GM18909 (cell line): ENCODE measurements around the gene MYBPH.

Experiments used
- ATAC-seq: cut with Tn5 transposase; IDR thresholded peaks from one replicate; pipeline ENCODE4 v1.9.1; 2021; ENCODE audit warnings: mild to moderate bottlenecking; ENCODE audit not compliant: unreplicated experiment, poor library complexity

The MYBPH gene

GRCh38 chr1:203175237-203175826 is at the start of gene MYBPH:
Gene MYBPH (minus strand): TSS chr1:203175826. CDS start chr1:203175755, 71 bp downstream.
- ATAC-seq = no peak

DNA sequence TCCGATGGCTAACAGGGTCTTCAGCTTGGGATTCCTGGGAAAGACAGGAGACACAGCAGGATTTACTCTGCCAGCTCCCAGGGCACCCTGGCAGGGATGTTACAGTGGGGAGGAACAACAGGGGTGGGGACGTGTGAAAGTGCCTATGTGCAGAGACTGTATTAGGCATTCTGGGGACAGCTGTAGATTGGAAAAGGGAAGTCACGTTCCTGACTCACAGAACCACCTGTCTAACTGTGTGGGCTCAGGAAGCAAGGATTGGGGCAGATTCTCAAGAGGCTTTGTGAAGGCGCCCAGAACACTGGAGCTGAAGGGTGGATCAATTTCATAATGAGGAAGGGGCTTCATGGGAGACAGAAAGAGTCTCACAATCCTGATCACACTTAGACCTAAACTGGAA is 49.4 kb upstream of the MYBPH start:
- ATAC-seq = no peak

DNA sequence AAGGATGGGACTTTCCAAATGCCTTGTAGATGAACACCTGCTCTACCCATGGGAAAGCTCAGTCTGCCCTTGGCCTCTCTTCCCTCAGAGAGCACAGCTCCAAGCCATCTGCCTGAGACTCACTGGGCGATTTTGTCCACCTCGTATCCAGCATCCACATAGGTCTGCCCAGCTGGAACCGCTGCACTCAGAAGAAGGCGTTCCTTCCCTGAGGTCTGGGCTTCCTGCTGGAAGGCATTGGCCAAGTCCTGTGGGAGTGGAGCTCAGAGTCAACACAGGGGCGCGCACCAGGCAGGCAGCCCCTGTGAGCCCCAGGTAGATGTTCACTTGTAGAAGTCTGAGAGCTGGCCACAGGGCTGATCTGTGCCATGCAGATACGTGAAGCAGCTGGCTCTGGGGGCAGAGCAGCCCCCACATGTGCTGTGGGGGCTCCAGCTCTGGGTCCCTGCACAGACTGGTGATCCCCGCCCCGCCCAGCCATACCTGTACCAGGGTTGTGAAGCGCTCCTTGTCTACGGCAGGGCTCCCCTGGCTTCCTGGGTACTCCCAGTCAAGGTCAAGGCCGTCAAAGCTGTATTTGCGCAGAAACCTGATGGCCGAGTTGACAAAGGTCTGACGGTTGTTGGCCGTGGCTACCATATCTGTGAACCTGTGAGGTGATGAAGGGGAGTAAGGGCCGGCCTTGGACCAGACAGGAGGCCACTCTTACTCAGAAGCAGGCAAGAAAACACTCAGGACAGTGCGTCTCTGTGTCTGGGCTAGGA is 47.6 kb upstream of the MYBPH start:
- ATAC-seq = no peak

DNA sequence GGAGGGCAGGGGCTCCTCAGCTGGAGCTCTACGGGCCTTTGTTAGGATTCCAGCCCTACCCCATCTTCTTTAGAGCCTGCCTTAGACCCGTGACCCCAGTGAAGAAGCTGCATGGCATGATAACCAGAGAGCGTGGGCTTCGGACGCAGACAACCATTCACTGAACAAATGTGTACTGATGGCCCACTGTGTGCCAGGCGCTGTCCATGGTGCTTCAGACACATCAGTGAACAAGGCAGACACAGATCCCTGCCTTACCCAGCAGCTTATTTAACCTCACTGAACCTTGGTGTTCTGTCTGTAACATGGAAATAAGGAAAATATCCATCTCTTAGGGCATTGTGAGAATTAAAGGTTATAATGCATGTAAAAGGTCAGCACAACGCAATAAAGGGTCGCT is 44.3 kb upstream of the MYBPH start:
- no peak for ATAC-seq

- no peak for ATAC-seq
Measured at GRCh38 chr1:203219171-203219570, 43.5 kb upstream of the MYBPH start.

DNA sequence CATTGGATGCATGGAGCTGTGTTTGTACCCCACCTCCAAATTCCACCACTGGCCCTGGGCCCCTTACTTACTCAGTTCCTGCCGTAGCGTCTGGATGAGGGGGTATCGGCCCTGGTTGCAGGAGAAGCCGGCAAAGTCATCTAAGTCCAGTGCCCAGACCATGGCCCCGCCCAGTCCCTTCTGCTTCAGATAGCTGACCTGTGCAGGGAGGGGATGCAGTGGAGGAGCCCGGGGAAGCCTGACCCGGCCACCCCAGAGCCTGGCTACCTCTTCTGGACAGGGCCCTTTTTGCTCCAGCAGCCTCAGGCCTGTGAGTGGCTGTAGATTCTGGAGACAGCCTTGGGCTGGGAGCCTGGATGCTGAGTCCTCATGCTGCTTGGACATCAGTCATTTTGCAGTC is 42.0 kb upstream of the MYBPH start:
- ATAC-seq = no peak

DNA sequence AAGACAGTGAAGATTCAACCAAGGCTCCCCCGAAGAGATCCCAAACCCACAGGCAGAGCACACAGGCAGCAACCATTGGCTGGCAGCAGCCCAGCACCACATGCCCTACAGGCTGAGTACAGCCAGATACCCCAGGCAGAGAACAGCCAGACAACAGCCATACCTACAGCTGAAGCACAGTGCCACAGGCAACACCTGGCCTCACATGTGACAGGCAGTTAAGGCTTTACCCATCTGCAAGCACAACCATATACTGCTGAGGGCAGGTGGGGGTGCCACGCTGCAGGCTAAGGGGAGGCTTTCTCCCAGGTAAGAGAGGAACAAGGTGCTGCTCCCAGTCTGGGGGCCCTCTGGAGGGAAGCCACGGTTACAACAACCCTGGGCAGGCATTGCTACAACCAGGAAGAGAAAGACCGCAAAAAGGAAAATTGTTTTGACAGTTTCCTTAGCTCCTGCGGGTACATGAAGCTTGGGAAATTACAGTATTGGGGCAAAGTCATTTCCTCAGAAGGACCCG is 41.6 kb upstream of the MYBPH start:
- no peak for ATAC-seq

GRCh38 chr1:203216274-203217138 is 40.9 kb upstream of the MYBPH start:
- ATAC-seq = no peak

- ATAC-seq = no peak
Measured at GRCh38 chr1:203215573-203215972, 39.9 kb upstream of the MYBPH start.

DNA sequence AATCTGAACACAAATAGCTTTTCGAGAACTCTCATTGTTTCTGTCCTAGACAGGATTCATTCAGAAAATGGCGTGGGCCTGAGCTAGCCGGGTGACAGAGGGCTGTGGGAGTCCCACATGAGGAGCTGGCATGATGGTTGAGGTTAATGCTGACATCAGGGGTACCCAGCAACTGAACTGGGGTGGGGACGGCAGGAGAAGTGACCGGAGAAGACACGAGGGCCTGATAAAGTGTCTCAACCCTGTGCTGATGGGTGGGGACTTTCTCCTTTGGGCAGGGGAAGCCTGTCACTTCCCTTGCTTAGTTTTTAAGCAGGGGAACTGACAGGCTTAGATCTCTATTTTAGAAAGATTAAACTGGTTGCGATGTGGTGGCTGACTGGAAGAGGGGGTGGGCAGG is 39.2 kb upstream of the MYBPH start:
- no peak for ATAC-seq

DNA sequence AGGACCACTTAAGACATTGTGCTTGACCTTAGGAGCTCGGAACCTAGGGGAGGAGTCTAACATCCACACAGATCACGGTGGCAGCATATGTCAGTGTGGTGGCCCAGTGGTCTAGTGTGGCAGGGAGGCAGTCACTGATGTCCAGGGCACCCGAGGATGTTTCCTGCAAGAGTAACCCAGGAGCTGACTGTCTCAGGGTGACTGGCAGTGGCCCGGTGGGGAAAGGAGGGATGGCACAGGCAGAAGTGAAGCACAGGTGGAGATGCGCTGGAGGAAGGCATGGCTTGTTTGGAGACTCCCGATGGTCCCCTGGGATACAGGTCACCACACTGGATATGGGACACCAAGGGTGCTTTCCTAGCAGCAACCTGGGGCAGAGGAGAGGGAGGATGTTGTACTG is 37.5 kb upstream of the MYBPH start:
- no peak for ATAC-seq

- ATAC-seq = no peak
Measured at GRCh38 chr1:203211812-203212211, 36.2 kb upstream of the MYBPH start.

GRCh38 chr1:203210988-203211387 is 35.4 kb upstream of the MYBPH start:
- ATAC-seq = no peak

DNA sequence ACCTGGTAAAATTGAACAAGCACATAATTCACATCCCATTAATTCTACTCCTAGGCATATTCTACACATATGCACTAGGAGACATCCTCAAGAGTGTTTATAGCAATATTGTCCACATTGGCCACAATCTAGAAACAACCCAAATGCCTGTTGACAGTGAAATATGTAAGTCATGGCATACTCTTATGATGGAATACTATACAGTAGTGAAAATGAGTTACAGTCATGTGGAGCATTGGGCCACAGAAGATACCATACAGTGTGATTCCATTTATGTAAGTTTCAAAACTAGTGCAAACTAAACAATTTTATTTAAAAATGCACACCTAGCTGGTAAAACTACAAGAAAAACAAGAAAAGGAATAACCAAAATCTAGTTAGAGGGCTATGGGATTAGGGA is 34.7 kb upstream of the MYBPH start:
- no peak for ATAC-seq

- ATAC-seq = no peak
Measured at GRCh38 chr1:203208181-203208580, 32.6 kb upstream of the MYBPH start.

GRCh38 chr1:203207751-203208150 is 32.1 kb upstream of the MYBPH start:
- ATAC-seq = no peak

DNA sequence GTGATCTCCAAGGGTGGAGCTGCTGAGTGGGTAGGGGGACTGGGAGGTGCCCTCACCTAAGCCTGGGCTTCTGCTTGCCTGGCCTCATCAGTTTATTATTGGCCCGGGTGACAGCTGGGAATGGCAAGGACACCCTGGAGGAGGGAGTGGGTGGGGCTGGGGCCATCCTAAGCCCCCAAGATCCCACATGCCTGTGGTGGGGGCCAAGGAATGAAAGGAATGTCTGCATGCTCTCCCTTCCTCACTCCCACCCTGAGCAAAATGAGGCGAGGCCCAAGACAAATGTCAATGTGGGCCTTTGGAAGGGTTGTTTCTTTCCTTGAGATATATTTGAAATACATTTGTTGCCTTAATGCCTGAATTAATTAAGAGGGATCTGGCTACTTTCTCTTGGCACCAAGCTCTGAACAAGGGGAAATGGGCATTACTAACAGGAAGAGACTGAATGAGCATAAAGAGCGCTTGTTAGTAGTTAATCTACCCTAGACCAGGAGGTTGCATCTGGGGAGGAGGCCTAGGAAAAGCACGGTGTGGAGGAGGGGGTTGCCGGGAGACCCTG is 30.6 kb upstream of the MYBPH start:
- no peak for ATAC-seq

DNA sequence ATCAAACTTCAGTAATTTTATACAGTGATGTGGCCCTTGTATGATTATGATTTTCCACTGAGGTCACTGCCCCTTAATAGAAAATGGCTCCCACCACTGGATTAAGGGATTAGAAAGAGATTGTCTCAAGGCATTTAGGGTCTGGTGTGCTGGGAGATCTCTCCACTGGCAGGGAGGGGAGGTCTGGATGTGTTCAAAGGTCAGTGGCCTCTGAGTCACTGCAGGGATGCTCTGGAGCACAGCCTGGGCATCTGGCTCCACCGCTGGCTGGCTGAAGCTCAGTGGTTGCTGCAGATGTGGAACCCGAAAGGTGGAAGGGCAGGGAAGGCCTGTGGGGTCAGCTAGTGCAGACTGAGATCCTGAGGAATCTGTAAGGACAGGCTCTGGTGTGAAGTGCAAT is 29.1 kb upstream of the MYBPH start:
- no peak for ATAC-seq

DNA sequence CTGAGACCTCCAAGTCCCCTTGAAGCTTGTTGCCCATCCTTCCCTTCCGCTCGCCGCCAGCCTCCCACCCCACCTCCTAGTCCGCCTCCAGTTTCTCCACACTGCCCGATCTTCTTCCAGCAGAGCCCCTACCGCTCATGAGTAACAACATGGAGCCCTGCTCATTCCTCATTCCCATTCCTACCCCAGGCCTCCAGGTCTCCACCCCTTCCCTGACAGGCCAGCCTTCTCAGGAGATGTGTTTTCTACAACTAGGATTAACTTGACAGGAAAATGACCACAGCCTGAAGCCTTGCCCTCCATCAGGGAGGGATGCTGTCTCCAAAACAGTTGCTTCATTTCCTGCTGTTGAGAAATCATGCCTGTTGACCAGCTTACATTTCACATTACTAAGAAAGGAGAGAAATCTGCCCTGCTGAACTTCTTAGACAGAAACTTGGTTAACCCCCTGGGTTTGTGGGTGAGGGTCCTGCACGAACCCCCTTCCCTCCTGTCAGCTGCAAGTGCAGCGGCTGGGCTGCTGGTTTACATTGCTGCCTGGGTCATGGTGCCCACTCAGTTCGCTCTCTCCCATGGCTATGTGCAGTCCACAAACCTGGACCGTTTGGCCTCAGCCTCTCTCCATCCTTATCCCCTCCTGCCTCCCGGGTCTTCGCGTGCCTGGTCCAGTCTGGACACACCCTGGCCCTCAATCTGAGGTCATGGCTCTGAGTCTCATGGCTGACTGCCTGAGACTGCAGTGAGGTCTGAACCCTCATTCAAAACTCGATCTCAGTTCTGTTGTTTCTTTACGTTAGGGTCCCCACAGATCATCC is 27.0 kb upstream of the MYBPH start:
- no peak for ATAC-seq
